ENCODE results near the gene PAF1.

PAF1 gene

GRCh38 chr19:39405958-39406655 is 15.2 kb upstream of the PAF1 start:
- H3K9ac ChIP-seq (ENCODE audit: low read depth in 1 of 2, low read length in 2 of 2): peak overlapping the region; percentile 87 to 100
- H3K36me3 ChIP-seq (ENCODE audit: control insufficient read depth in 1 of 2, insufficient read depth in 2 of 2, low read length in 2 of 2): peaks cover 14 to 20% of the 10 kb centered on the region in 2 donors

DNA sequence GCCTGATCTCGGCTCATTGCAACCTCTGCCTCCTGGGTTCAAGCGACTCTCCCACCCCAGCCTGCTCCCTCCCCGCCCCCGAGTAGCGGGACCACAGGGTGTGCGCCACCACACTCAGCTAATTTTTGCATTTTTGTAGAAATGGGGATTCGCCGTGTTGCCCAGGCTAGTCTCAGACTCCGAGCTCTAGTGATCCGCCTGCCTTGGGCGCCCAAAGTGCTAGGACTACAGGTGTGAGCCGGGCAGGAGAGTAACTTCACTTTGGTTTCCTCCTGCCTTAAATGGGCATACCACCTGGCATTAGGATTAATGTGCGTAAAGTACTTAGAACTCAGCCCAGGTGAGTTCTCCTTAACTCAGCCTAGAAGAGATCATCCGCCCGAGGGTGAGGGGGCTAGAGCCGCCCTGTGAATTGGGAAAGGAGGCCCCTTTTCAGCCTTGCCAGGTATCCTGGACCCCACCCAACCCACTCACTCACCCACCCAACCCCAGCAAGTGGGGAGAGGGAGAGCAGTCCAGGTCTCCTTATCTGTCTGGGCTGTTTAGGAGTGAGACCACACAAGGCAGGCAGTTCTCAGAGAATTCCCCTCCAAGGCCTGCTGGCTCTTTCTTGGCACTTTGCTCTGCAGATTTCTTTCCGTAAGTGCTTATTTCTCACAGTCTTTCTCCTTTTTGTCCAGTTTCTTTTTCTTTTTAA is 14.5 kb upstream of the PAF1 start:
- peak overlapping the region; percentile 12 to 95 for H3K4me3 ChIP-seq (ENCODE audit: low read depth in 1 of 2, low read length in 2 of 2)
- H3K4me1 ChIP-seq (ENCODE audit: control insufficient read depth in 1 of 2, insufficient read depth in 2 of 2, low read length in 2 of 2): peaks cover 33 to 44% of the 10 kb centered on the region in 2 donors
- H3K9me3 ChIP-seq (ENCODE audit: control insufficient read depth in 1 of 2, low read length in 2 of 2): no peaks in the 10 kb centered on the region
- peaks cover 14 to 20% of the 10 kb centered on the region in 2 donors for H3K36me3 ChIP-seq (ENCODE audit: control insufficient read depth in 1 of 2, insufficient read depth in 2 of 2, low read length in 2 of 2)
- no peaks in the 10 kb centered on the region for H3K27me3 ChIP-seq (ENCODE audit: control insufficient read depth in 1 of 2, insufficient read depth in 2 of 2, low read length in 2 of 2)
- H3K27ac ChIP-seq (ENCODE audit: low read depth, low read length): peak overlapping the region; percentile 94
- peak overlapping the region; percentile 87 to 100 for H3K9ac ChIP-seq (ENCODE audit: low read depth in 1 of 2, low read length in 2 of 2)

More at GRCh38 chr19:39405958-39406655, 15.2 kb upstream of the PAF1 start:
- Histone ChIP-seq H3K9me3 (ENCODE audit: control insufficient read depth in 1 of 2, low read length in 2 of 2) (no peaks in the 10 kb centered on the region), H3K4me3 (ENCODE audit: low read depth in 1 of 2, low read length in 2 of 2) (peak overlapping the region; percentile 76 to 95), H3K4me1 (ENCODE audit: control insufficient read depth in 1 of 2, insufficient read depth in 2 of 2, low read length in 2 of 2) (peaks cover 33 to 47% of the 10 kb centered on the region in 2 donors), H3K27me3 (ENCODE audit: control insufficient read depth in 1 of 2, insufficient read depth in 2 of 2, low read length in 2 of 2) (no peaks in the 10 kb centered on the region), H3K27ac (ENCODE audit: low read depth, low read length) (peak overlapping the region; percentile 94)

- H3K4me3 ChIP-seq (ENCODE audit: low read depth in 1 of 2, low read length in 2 of 2): peak overlapping the region; percentile 23 to 67
- no peaks in the 10 kb centered on the region for H3K27me3 ChIP-seq (ENCODE audit: control insufficient read depth in 1 of 2, insufficient read depth in 2 of 2, low read length in 2 of 2)
- H3K9me3 ChIP-seq (ENCODE audit: control insufficient read depth in 1 of 2, low read length in 2 of 2): no peaks in the 10 kb centered on the region
- H3K27ac ChIP-seq (ENCODE audit: low read depth, low read length): peak overlapping the region; percentile 98
- H3K9ac ChIP-seq (ENCODE audit: low read depth in 1 of 2, low read length in 2 of 2): peak overlapping the region; percentile 88 to 90
- H3K36me3 ChIP-seq (ENCODE audit: control insufficient read depth in 1 of 2, insufficient read depth in 2 of 2, low read length in 2 of 2): peaks cover 11 to 17% of the 10 kb centered on the region in 2 donors
- H3K4me1 ChIP-seq (ENCODE audit: control insufficient read depth in 1 of 2, insufficient read depth in 2 of 2, low read length in 2 of 2): peaks cover 48 to 56% of the 10 kb centered on the region in 2 donors
These were observed 12.7 kb upstream of the PAF1 start for GRCh38 chr19:39403331-39404312.

- Histone ChIP-seq H3K27ac (ENCODE audit: low read depth, low read length) (peak overlapping the region; percentile 98), H3K4me1 (ENCODE audit: control insufficient read depth in 1 of 2, insufficient read depth in 2 of 2, low read length in 2 of 2) (peaks cover 57 to 66% of the 10 kb centered on the region in 2 donors), H3K4me3 (ENCODE audit: low read depth in 1 of 2, low read length in 2 of 2) (peak overlapping the region; percentile 23 to 67)
These were observed 11.7 kb upstream of the PAF1 start for GRCh38 chr19:39402346-39403300.

DNA sequence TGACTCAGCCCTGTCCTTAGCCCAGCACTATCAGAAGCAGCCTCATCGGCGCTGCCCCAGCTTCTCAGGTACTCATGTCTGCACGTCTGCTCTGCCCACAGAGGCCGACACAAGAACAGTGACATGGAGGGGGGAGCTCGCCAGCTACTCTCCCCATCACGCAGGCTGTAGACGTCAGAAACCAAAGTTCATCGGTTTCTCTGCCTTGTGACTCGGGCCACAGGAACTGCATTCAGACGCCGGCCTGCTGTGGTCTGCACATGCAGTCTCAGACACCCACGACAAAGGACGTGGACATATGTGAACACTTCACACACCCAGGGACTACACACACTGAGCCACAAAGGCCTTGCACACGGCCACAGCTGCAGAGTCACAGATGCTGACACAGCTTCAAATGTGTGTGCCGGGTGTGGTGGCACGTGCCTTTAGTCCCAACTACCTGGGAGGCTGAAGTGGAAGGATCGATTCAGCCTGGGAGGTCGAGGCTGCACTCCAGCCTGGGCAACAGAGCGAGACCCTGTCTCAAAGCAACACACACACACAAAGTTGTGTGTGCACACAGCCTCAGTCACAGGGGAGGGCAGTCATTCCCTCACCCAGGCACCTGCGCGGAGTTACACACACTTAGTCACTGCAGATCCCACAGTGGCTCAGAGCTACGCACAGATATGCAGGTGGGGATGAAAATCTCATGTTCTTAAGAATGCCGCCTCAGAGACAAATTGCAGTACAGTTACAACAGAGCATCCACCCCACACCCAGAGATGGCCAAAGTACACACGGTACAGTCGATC is 10.8 kb upstream of the PAF1 start:
- H3K9ac ChIP-seq (ENCODE audit: low read depth in 1 of 2, low read length in 2 of 2): peak overlapping the region; percentile 55 to 88
- H3K4me1 ChIP-seq (ENCODE audit: control insufficient read depth in 1 of 2, insufficient read depth in 2 of 2, low read length in 2 of 2): peaks cover 61 to 72% of the 10 kb centered on the region in 2 donors
- peak overlapping the region; percentile 98 for H3K27ac ChIP-seq (ENCODE audit: low read depth, low read length)
- no peaks in the 10 kb centered on the region for H3K9me3 ChIP-seq (ENCODE audit: control insufficient read depth in 1 of 2, low read length in 2 of 2)
- H3K36me3 ChIP-seq (ENCODE audit: control insufficient read depth in 1 of 2, insufficient read depth in 2 of 2, low read length in 2 of 2): peaks cover 0 to 5% of the 10 kb centered on the region in 2 donors
- peak overlapping the region; percentile 24 to 67 for H3K4me3 ChIP-seq (ENCODE audit: low read depth in 1 of 2, low read length in 2 of 2)
- H3K27me3 ChIP-seq (ENCODE audit: control insufficient read depth in 1 of 2, insufficient read depth in 2 of 2, low read length in 2 of 2): no peaks in the 10 kb centered on the region

More at GRCh38 chr19:39402346-39403300, 11.7 kb upstream of the PAF1 start:
- Histone ChIP-seq H3K9me3 (ENCODE audit: control insufficient read depth in 1 of 2, low read length in 2 of 2) (no peaks in the 10 kb centered on the region), H3K27me3 (ENCODE audit: control insufficient read depth in 1 of 2, insufficient read depth in 2 of 2, low read length in 2 of 2) (no peaks in the 10 kb centered on the region), H3K36me3 (ENCODE audit: control insufficient read depth in 1 of 2, insufficient read depth in 2 of 2, low read length in 2 of 2) (peaks cover under 1 to 7% of the 10 kb centered on the region in 2 donors), H3K9ac (ENCODE audit: low read depth in 1 of 2, low read length in 2 of 2) (peak overlapping the region; percentile 88 to 90)

- Histone ChIP-seq H3K27ac (ENCODE audit: low read depth, low read length) (peak overlapping the region; percentile 98), H3K9me3 (ENCODE audit: control insufficient read depth in 1 of 2, low read length in 2 of 2) (no peaks in the 10 kb centered on the region), H3K36me3 (ENCODE audit: control insufficient read depth in 1 of 2, insufficient read depth in 2 of 2, low read length in 2 of 2) (peaks cover 0 to 5% of the 10 kb centered on the region in 2 donors), H3K4me3 (ENCODE audit: low read depth in 1 of 2, low read length in 2 of 2) (peak overlapping the region; percentile 19 to 21), H3K27me3 (ENCODE audit: control insufficient read depth in 1 of 2, insufficient read depth in 2 of 2, low read length in 2 of 2) (no peaks in the 10 kb centered on the region), H3K4me1 (ENCODE audit: control insufficient read depth in 1 of 2, insufficient read depth in 2 of 2, low read length in 2 of 2) (peaks cover 61 to 72% of the 10 kb centered on the region in 2 donors), H3K9ac (ENCODE audit: low read depth in 1 of 2, low read length in 2 of 2) (peak overlapping the region; percentile 48 to 55)
These were observed 10.2 kb upstream of the PAF1 start for GRCh38 chr19:39401070-39401548.

- Histone ChIP-seq H3K4me3 (ENCODE audit: low read depth in 1 of 2, low read length in 2 of 2) (no peak overlapping the region), H3K27me3 (ENCODE audit: control insufficient read depth in 1 of 2, insufficient read depth in 2 of 2, low read length in 2 of 2) (no peaks in the 10 kb centered on the region), H3K4me1 (ENCODE audit: control insufficient read depth in 1 of 2, insufficient read depth in 2 of 2, low read length in 2 of 2) (peaks cover 54 to 63% of the 10 kb centered on the region in 2 donors), H3K9ac (ENCODE audit: low read depth in 1 of 2, low read length in 2 of 2) (peak overlapping the region; percentile 22 to 30), H3K36me3 (ENCODE audit: control insufficient read depth in 1 of 2, insufficient read depth in 2 of 2, low read length in 2 of 2) (peaks cover 0 to 14% of the 10 kb centered on the region in 2 donors), H3K27ac (ENCODE audit: low read depth, low read length) (no peak overlapping the region), H3K9me3 (ENCODE audit: control insufficient read depth in 1 of 2, low read length in 2 of 2) (no peaks in the 10 kb centered on the region)
These were observed 9.2 kb upstream of the PAF1 start for GRCh38 chr19:39400061-39400460.

- H3K9me3 ChIP-seq (ENCODE audit: control insufficient read depth in 1 of 2, low read length in 2 of 2): no peaks in the 10 kb centered on the region
- peak overlapping the region; percentile 22 to 30 for H3K9ac ChIP-seq (ENCODE audit: low read depth in 1 of 2, low read length in 2 of 2)
- peaks cover 50 to 62% of the 10 kb centered on the region in 2 donors for H3K4me1 ChIP-seq (ENCODE audit: control insufficient read depth in 1 of 2, insufficient read depth in 2 of 2, low read length in 2 of 2)
- peaks cover 0 to 15% of the 10 kb centered on the region in 2 donors for H3K36me3 ChIP-seq (ENCODE audit: control insufficient read depth in 1 of 2, insufficient read depth in 2 of 2, low read length in 2 of 2)
- H3K27me3 ChIP-seq (ENCODE audit: control insufficient read depth in 1 of 2, insufficient read depth in 2 of 2, low read length in 2 of 2): no peaks in the 10 kb centered on the region
- no peak overlapping the region for H3K4me3 ChIP-seq (ENCODE audit: low read depth in 1 of 2, low read length in 2 of 2)
- peak overlapping the region; percentile 15 for H3K27ac ChIP-seq (ENCODE audit: low read depth, low read length)
These were observed 8.8 kb upstream of the PAF1 start for GRCh38 chr19:39399668-39400050.

Measured in duodenal mucosa (tissue), 2 donors.